HL-60 (cell line): ENCODE measurements around the gene SNX1.
"Not testable (repeated sequence)": the region's sequence is repeated elsewhere in the genome, so short reads cannot be mapped to it uniquely, and the experiment has no call there.

Source experiments
- DNase-seq, 2 experiments: peaks; one replicate each; pipeline ENCODE4 v3.0.0-alpha.2; 2010 to 2020; ENCODE audit warnings: low read depth in 1 of 2, low spot score in 1 of 2
- H3K27ac ChIP-seq: fragments of 250-450 bp; sonication (Bioruptor Pico); replicated peaks from 2 replicates; pipeline ENCODE4 v1.5.1; 2020; ENCODE audit warnings: mild to moderate bottlenecking, moderate library complexity
- H3K27me3 ChIP-seq: fragments of 250-450 bp; sonication (Bioruptor Pico); 2 replicates; pipeline ENCODE4 v1.5.1; 2021; ENCODE audit warnings: mild to moderate bottlenecking, moderate library complexity; ENCODE audit not compliant: insufficient read depth, poor library complexity, severe bottlenecking
- H3K4me3 ChIP-seq: replicated peaks from 2 replicates; pipeline ENCODE4 v1.5.1; 2011; ENCODE audit warnings: mild to moderate bottlenecking, control low read depth, low read length; ENCODE audit not compliant: insufficient read depth
- GABPA ChIP-seq: IDR thresholded peaks from 2 replicates; pipeline ENCODE4 v1.6.1; 2012; ENCODE audit warnings: low read depth
- POLR2AphosphoS5 ChIP-seq: IDR thresholded peaks from 2 replicates; pipeline ENCODE4 v1.6.1; 2012; ENCODE audit warnings: low read depth
- SPI1 ChIP-seq: IDR thresholded peaks from 2 replicates; pipeline ENCODE4 v1.6.1; 2012; ENCODE audit warnings: low read depth, mild to moderate bottlenecking, borderline replicate concordance
- TF ChIP-seq, protein P1 (sequence below): IDR thresholded peaks from 2 replicates; pipeline ENCODE4 v1.6.1; 2012; ENCODE audit warnings: low read depth; ENCODE audit not compliant: insufficient replicate concordance
- TF ChIP-seq, protein P2 (sequence below): IDR thresholded peaks from one replicate; pipeline ENCODE4 v1.5.1; 2011; ENCODE audit warnings: low read length, control low read depth, inconsistent platforms; ENCODE audit not compliant: insufficient read depth

Gene SNX1

DNA sequence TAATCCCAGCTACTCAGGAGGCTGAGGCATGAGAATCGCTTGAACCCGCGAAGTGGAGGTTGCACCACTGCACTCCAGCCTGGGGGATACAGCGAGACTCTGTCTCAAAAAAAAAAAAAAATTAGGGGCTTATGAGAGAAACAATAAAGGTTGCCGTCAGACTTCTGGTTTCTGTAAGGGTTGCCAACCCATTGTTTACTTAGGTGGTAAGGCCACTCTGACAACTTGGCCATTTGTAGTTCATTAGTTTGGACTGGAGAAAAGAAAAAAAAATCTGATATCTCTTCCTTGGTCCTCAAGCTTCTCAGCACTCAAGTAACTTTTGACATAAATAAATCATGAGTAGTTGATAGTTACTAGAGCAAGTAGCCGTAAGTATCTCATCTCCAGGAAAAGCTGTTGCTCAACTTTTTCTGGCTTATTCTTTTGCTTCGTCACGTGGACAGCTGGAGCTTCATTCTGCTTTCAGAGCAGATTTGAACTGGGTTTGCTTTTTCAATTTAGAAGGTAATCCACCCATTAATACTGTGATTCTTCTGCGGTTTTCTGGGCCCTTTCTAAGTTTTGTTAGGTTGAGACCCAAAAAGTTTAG lies 9.4 kb downstream of the SNX1 start:
- H3K27ac ChIP-seq = peak overlapping the region; percentile 62
- DNase-seq = peak in 1 of 2 experiments; percentile 59
- TF ChIP-seq GABPA (no peak), POLR2AphosphoS5 (no peak), SPI1 (no peak)
- TF ChIP-seq, protein P1, sequence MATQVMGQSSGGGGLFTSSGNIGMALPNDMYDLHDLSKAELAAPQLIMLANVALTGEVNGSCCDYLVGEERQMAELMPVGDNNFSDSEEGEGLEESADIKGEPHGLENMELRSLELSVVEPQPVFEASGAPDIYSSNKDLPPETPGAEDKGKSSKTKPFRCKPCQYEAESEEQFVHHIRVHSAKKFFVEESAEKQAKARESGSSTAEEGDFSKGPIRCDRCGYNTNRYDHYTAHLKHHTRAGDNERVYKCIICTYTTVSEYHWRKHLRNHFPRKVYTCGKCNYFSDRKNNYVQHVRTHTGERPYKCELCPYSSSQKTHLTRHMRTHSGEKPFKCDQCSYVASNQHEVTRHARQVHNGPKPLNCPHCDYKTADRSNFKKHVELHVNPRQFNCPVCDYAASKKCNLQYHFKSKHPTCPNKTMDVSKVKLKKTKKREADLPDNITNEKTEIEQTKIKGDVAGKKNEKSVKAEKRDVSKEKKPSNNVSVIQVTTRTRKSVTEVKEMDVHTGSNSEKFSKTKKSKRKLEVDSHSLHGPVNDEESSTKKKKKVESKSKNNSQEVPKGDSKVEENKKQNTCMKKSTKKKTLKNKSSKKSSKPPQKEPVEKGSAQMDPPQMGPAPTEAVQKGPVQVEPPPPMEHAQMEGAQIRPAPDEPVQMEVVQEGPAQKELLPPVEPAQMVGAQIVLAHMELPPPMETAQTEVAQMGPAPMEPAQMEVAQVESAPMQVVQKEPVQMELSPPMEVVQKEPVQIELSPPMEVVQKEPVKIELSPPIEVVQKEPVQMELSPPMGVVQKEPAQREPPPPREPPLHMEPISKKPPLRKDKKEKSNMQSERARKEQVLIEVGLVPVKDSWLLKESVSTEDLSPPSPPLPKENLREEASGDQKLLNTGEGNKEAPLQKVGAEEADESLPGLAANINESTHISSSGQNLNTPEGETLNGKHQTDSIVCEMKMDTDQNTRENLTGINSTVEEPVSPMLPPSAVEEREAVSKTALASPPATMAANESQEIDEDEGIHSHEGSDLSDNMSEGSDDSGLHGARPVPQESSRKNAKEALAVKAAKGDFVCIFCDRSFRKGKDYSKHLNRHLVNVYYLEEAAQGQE = no peak
- TF ChIP-seq, protein P2, sequence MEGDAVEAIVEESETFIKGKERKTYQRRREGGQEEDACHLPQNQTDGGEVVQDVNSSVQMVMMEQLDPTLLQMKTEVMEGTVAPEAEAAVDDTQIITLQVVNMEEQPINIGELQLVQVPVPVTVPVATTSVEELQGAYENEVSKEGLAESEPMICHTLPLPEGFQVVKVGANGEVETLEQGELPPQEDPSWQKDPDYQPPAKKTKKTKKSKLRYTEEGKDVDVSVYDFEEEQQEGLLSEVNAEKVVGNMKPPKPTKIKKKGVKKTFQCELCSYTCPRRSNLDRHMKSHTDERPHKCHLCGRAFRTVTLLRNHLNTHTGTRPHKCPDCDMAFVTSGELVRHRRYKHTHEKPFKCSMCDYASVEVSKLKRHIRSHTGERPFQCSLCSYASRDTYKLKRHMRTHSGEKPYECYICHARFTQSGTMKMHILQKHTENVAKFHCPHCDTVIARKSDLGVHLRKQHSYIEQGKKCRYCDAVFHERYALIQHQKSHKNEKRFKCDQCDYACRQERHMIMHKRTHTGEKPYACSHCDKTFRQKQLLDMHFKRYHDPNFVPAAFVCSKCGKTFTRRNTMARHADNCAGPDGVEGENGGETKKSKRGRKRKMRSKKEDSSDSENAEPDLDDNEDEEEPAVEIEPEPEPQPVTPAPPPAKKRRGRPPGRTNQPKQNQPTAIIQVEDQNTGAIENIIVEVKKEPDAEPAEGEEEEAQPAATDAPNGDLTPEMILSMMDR = no peak
- H3K4me3 ChIP-seq = no peak overlapping the region
- H3K27me3 ChIP-seq = no peaks in the 10 kb centered on the region

DNA sequence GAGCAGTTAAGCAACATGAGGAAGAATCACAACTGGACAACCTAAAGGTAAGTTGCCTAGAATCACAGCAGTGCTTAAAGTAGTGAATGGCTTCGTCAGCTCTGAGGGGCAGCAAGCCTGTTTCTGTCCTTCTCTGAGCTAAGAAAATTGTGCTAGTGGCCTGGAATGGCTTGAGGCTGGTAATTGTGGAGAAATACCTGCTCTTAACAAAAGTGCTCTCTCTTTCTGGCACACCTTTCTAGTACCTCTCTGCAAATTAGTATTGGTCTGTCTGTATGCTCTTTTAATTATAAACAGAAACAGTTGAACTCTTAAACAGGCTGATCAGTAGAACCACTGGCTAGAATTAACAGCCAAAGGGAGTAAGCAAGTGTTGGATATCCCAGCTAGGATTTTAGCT lies 11.6 kb downstream of the SNX1 start:
- no peak overlapping the region for H3K4me3 ChIP-seq
- no peak overlapping the region for H3K27ac ChIP-seq
- no peaks in the 10 kb centered on the region for H3K27me3 ChIP-seq
- DNase-seq = no peak
- TF ChIP-seq POLR2AphosphoS5 (no peak), SPI1 (no peak), GABPA (no peak)
- TF ChIP-seq, protein P1 = no peak
- TF ChIP-seq, protein P2 = no peak

DNA sequence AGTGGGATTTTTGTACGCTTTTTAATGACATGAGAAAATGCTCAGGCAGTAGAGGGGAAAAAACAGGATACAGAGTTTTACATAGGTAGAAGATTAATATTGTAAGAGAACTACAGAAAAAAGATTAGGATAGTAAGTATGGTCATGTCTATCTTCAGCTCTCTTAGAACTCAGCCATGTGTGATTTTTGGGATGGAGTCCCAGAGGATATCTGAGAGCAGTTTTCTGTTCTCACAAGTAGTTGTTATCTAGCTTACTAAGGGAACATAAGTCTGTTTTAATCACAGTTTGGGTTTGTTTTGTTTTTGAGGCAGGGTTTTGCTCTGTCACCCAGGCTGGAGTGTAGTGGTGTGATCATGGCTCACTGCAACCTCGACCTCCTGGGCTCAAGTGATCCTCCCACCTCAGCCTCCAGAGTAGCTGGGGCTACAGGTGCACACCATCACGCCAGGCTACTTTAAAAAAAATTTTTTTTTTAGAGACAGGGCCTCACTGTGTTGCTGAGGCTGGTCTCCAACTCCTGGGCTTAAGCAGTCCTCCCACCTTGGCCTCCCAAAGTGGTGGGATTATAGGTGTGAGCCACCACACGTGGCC lies 14.4 kb downstream of the SNX1 start:
- not testable (repeated sequence) for H3K27ac ChIP-seq, DNase-seq, H3K27me3 ChIP-seq, H3K4me3 ChIP-seq

DNA sequence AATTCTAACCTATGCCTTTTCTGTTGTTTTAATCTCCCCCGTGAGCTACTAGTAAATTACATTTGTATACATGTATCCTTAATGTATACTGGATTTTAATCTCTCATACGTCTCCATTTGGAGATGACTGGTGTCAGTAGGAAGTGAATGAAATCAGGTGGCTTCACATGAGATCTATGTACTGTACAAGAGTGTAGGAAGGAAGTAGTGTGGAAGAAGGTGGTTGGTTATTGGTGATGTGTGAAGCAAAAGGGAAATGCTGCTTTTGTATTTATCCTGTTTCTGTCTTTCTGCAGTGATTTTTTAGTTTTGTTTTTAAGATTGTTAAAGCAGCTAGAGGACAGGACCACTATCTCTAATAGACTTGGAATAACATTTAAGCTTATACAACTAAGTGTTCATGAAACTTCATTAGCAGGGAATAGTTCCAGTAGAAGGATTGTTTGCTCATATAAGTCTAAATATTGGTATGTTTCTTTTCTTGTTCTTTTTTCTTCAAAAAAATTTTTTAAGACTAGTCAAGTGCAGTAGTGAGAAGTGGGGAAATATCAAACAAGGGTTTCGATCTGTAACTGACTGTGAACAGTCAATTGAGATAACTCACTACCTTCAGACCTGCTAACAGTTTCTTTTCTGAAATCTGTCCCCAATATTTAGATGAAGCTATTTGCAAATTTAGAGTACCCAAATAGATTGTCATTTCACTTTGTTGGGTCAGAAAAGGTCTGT lies 15.3 kb downstream of the SNX1 start:
- H3K27ac ChIP-seq = no peak overlapping the region

More for the DNA sequence above, 15.3 kb downstream of the SNX1 start:
- TF ChIP-seq GABPA = no peak
- TF ChIP-seq, protein P1 = no peak
- TF ChIP-seq SPI1 = no peak
- TF ChIP-seq, protein P2 = no peak
- TF ChIP-seq POLR2AphosphoS5 = no peak
- Histone ChIP-seq H3K27me3 (no peaks in the 10 kb centered on the region), H3K4me3 (no peak overlapping the region)
- no peak for DNase-seq
